ENCODE data around the gene SENP5.

SENP5 gene

GRCh38 chr3:196947136-196947859 lies 79.6 kb downstream of the SENP5 start:
- H3K4me3 ChIP-seq (ENCODE audit: low read length), result no peak overlapping the region
- TF ChIP-seq CTCF (conservative IDR thresholded peaks at IDR 0.05; ENCODE audit: low read depth, low read length), result no peak
- DNase-seq (ENCODE audit: low read depth), result no peak

GRCh38 chr3:196947860-196948441 lies 80.2 kb downstream of the SENP5 start:
- no peak for DNase-seq (ENCODE audit: low read depth)
- no peak for TF ChIP-seq CTCF (conservative IDR thresholded peaks at IDR 0.05; ENCODE audit: low read depth, low read length)
- H3K4me3 ChIP-seq (ENCODE audit: low read length), result no peak overlapping the region

GRCh38 chr3:196948442-196949284 lies 80.9 kb downstream of the SENP5 start:
- DNase-seq (ENCODE audit: low read depth), result no peak
- H3K4me3 ChIP-seq (ENCODE audit: low read length), result no peak overlapping the region
- TF ChIP-seq CTCF (conservative IDR thresholded peaks at IDR 0.05; ENCODE audit: low read depth, low read length), result peak; percentile 18

GRCh38 chr3:196949285-196949619 lies 81.5 kb downstream of the SENP5 start:
- H3K4me3 ChIP-seq (ENCODE audit: low read length), result no peak overlapping the region
- TF ChIP-seq CTCF (conservative IDR thresholded peaks at IDR 0.05; ENCODE audit: low read depth, low read length), result no peak
- DNase-seq (ENCODE audit: low read depth), result no peak

GRCh38 chr3:196949750-196950149 lies 82.0 kb downstream of the SENP5 start:
- no peak for DNase-seq (ENCODE audit: low read depth)
- TF ChIP-seq CTCF (conservative IDR thresholded peaks at IDR 0.05; ENCODE audit: low read depth, low read length), result no peak

GRCh38 chr3:196951371-196951770 lies 83.7 kb downstream of the SENP5 start:
- DNase-seq (ENCODE audit: low read depth), result no peak
- no peak overlapping the region for H3K4me3 ChIP-seq (ENCODE audit: low read length)
- no peak for TF ChIP-seq CTCF (conservative IDR thresholded peaks at IDR 0.05; ENCODE audit: low read depth, low read length)

More at GRCh38 chr3:196949750-196950149, 82.0 kb downstream of the SENP5 start:
- no peak overlapping the region for H3K4me3 ChIP-seq (ENCODE audit: low read length)

All from retinal pigment epithelial cell (primary cell).